GM23338 (cell line): ENCODE results near the gene SKA1. TPM values are rescaled to one million over a fixed set of nuclear protein-coding genes. Genes with fewer than 3 reads are reported as not detected.
A peak's percentile ranks its signal among the peaks of the same experiment; 100 is the strongest.
"Not testable (repeated sequence)": the region's sequence is repeated elsewhere in the genome, so short reads cannot be mapped to it uniquely, and the experiment has no call there.

Experiments
- ATAC-seq: fragments of 200-7000 bp; cut with Tn5 transposase; 3 replicates; pipeline ENCODE4 v1.9.1; 2020
- DNase-seq: peaks from one replicate; pipeline ENCODE4 v3.0.0-alpha.2; 2015; ENCODE audit warnings: low spot score
- H2AFZ ChIP-seq: fragments of 200-600 bp; sonication (generic); 2 replicates; pipeline ENCODE4 v1.8.0; 2016; ENCODE audit warnings: antibody characterized with exemption, mild to moderate bottlenecking, moderate library complexity
- H3F3A ChIP-seq: fragments of 200-600 bp; sonication (generic); replicated peaks from 2 replicates; pipeline ENCODE4 v1.8.0; 2017; ENCODE audit warnings: antibody characterized with exemption, mixed run types, low read depth
- H3K27ac ChIP-seq: fragments of 200-600 bp; sonication (generic); 2 replicates; pipeline ENCODE4 v1.6.1; 2016; ENCODE audit warnings: low read depth
- H3K27me3 ChIP-seq: fragments of 200-600 bp; sonication (generic); 2 replicates; pipeline ENCODE4 v1.8.0; 2016; ENCODE audit warnings: mild to moderate bottlenecking, mixed run types, moderate library complexity; ENCODE audit not compliant: insufficient read depth
- H3K36me3 ChIP-seq: fragments of 200-600 bp; sonication (generic); 2 replicates; pipeline ENCODE4 v1.8.0; 2016; ENCODE audit warnings: mild to moderate bottlenecking; ENCODE audit not compliant: insufficient read depth
- H3K4me1 ChIP-seq: fragments of 200-600 bp; sonication (generic); 2 replicates; pipeline ENCODE4 v1.8.0; 2016; ENCODE audit warnings: mild to moderate bottlenecking, moderate library complexity; ENCODE audit not compliant: insufficient read depth
- H3K4me2 ChIP-seq: fragments of 200-600 bp; sonication (generic); 2 replicates; pipeline ENCODE4 v1.7.1; 2017; ENCODE audit warnings: mixed run types
- H3K4me3 ChIP-seq: fragments of 200-600 bp; sonication (generic); 2 replicates; pipeline ENCODE4 v1.6.1; 2016; ENCODE audit warnings: mixed run types
- H3K79me2 ChIP-seq: fragments of 200-600 bp; sonication (generic); replicated peaks from 2 replicates; pipeline ENCODE4 v1.8.0; 2017; ENCODE audit warnings: mild to moderate bottlenecking; ENCODE audit not compliant: insufficient read depth
- H3K9me2 ChIP-seq: fragments of 200-600 bp; sonication (generic); 2 replicates; pipeline ENCODE4 v1.8.0; 2017; ENCODE audit not compliant: insufficient read depth
- H4K20me1 ChIP-seq: fragments of 200-600 bp; sonication (generic); replicated peaks from 2 replicates; pipeline ENCODE4 v1.8.0; 2017; ENCODE audit warnings: mild to moderate bottlenecking; ENCODE audit not compliant: insufficient read depth
- H3K27ac Mint-ChIP-seq: 2 replicates; pipeline ENCODE4 v1.8.0; 2020; ENCODE audit warnings: inconsistent platforms, mild to moderate bottlenecking, moderate library complexity, mixed read lengths
- H3K27me3 Mint-ChIP-seq: 3 replicates; pipeline ENCODE4 v1.8.0; 2022; ENCODE audit warnings: low read depth, mild to moderate bottlenecking, moderate library complexity, mixed read lengths, inconsistent platforms; ENCODE audit not compliant: insufficient read depth, poor library complexity
- H3K36me3 Mint-ChIP-seq: 3 replicates; pipeline ENCODE4 v1.8.0; 2021; ENCODE audit warnings: low read depth, mild to moderate bottlenecking, inconsistent platforms, moderate library complexity, mixed read lengths
- H3K4me1 Mint-ChIP-seq: 3 replicates; pipeline ENCODE4 v1.8.0; 2020; ENCODE audit warnings: mild to moderate bottlenecking, inconsistent platforms, mixed read lengths
- H3K4me3 Mint-ChIP-seq: 3 replicates; pipeline ENCODE4 v1.8.0; 2021; ENCODE audit warnings: moderate library complexity, mild to moderate bottlenecking, inconsistent platforms, mixed read lengths
- H3K9me3 Mint-ChIP-seq: 3 replicates; pipeline ENCODE4 v1.8.0; 2020; ENCODE audit warnings: moderate library complexity, mild to moderate bottlenecking, inconsistent platforms, mixed read lengths
- CREB1 ChIP-seq: fragments of 250-450 bp; sonication (Bioruptor Pico); IDR thresholded peaks from 2 replicates; pipeline ENCODE4 v1.5.0; 2020; ENCODE audit warnings: low read depth, mild to moderate bottlenecking, moderate library complexity
- EZH2 ChIP-seq: fragments of 200-600 bp; sonication (generic); IDR thresholded peaks from one replicate; pipeline ENCODE4 v1.8.0; 2017; ENCODE audit warnings: antibody characterized with exemption, mild to moderate bottlenecking, low read depth; ENCODE audit not compliant: unreplicated experiment
- EZH2phosphoT487 ChIP-seq: fragments of 200-600 bp; sonication (generic); IDR thresholded peaks from one replicate; pipeline ENCODE4 v1.8.1; 2018; ENCODE audit warnings: antibody characterized with exemption; ENCODE audit not compliant: unreplicated experiment
- JUNB ChIP-seq: IDR thresholded peaks from one replicate; pipeline ENCODE4 v1.6.1; 2016; ENCODE audit warnings: antibody characterized with exemption; ENCODE audit not compliant: unreplicated experiment
- NANOG ChIP-seq: IDR thresholded peaks from 2 replicates; pipeline ENCODE4 v1.6.1; 2016; ENCODE audit warnings: antibody characterized with exemption, borderline replicate concordance
- POLR2AphosphoS5 ChIP-seq: IDR thresholded peaks from 2 replicates; pipeline ENCODE4 v1.6.1; 2016; ENCODE audit warnings: antibody characterized with exemption, low read depth
- STAT1 ChIP-seq: IDR thresholded peaks from one replicate; pipeline ENCODE4 v1.6.1; 2016; ENCODE audit warnings: antibody characterized with exemption; ENCODE audit not compliant: unreplicated experiment
- ZNF114 ChIP-seq: fragments of 250-450 bp; sonication (Bioruptor Pico); IDR thresholded peaks from 2 replicates; pipeline ENCODE4 v1.5.0; 2020; ENCODE audit warnings: mild to moderate bottlenecking, moderate library complexity
- ZNF331 ChIP-seq: fragments of 250-450 bp; sonication (Bioruptor Pico); IDR thresholded peaks from 2 replicates; pipeline ENCODE4 v1.5.0; 2020; ENCODE audit warnings: low read depth, mild to moderate bottlenecking, moderate library complexity
- polyA plus RNA-seq: library from polyadenylated mRNA; unstranded; fragments of >200 nt; fragmentation: Nextera tagmentation; extraction: Ambion mirVana; gene quantifications from 2 replicates; pipeline ENCODE4 v1.2.1, GENCODE V29; 2016
- total RNA-seq: library from RNA; depleted of rRNA; stranded (reverse); fragments of >200 nt; shearing (Covaris generic); gene quantifications from 2 replicates; pipeline ENCODE4 v1.2.3, GENCODE V29; 2014
- TF ChIP-seq, protein P1 (sequence below): IDR thresholded peaks from 2 replicates; pipeline ENCODE4 v1.6.1; 2016; ENCODE audit warnings: antibody characterized with exemption
- TF ChIP-seq, protein P2 (sequence below): fragments of 250-450 bp; sonication (Bioruptor Pico); IDR thresholded peaks from 2 replicates; pipeline ENCODE4 v1.5.0; 2020; ENCODE audit warnings: mild to moderate bottlenecking, moderate library complexity

Gene SKA1
- total and polyA plus RNA-seq, 2 experiments from 2014 or later = 14.2 to 25.1 TPM

DNA sequence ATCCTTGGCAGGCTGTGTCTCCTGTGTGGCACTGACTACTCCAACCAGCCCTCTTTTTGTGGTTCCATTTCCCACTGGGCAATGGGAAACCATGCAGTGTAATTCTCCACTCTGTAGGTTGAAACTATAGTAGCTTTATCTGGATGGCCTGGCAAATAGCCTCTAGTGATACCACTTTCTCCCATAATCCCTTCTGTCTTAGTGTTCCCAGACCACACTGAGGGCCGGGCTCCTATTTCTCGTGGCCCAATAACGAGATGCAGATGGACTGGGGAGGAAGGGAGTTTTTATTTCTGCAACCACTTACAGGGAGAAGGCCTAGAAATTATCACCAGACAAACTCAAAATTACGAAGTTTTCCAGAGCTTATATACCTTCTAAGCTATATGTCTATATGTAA lies 24.7 kb downstream of the SKA1 start (continued):
- TF ChIP-seq, protein P1, sequence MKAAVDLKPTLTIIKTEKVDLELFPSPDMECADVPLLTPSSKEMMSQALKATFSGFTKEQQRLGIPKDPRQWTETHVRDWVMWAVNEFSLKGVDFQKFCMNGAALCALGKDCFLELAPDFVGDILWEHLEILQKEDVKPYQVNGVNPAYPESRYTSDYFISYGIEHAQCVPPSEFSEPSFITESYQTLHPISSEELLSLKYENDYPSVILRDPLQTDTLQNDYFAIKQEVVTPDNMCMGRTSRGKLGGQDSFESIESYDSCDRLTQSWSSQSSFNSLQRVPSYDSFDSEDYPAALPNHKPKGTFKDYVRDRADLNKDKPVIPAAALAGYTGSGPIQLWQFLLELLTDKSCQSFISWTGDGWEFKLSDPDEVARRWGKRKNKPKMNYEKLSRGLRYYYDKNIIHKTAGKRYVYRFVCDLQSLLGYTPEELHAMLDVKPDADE = no peak
- no peak for TF ChIP-seq ZNF331 (CRISPR knock-in tag)
- no peak for TF ChIP-seq JUNB

DNA sequence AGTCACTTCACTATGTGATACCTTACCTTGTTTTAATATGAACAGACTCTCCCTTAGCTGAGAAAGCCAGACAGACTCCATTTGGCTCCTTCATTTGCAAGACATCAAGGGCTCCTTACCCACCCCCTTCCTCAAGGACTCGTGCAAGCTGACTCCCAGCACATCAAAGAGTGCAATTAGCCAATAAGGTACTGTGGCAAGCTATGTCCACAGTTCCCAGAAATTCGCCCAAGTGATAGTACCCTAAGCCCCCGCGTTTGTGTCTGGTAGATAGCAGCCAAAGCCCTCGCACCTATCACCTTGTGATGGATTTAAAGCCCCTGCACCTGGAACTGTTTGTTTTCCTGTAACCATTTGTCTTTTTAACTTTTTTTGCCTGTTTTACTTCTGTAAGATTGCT lies 25.6 kb downstream of the SKA1 start:
- H3K27me3 ChIP-seq, H3K9me2 ChIP-seq, H3K27ac ChIP-seq, H2AFZ ChIP-seq, H3K79me2 ChIP-seq, H3K36me3 ChIP-seq, H3K36me3 Mint-ChIP-seq, H3K27ac Mint-ChIP-seq, H3F3A ChIP-seq, H3K9me3 Mint-ChIP-seq, H4K20me1 ChIP-seq: not testable (repeated sequence)
- H3K4me1 Mint-ChIP-seq = peaks cover 71% of the 10 kb centered on the region
- H3K4me3 Mint-ChIP-seq = peak overlapping the region; percentile 36
- ATAC-seq (peak; percentile 12), DNase-seq (peak; percentile 60)
- Histone ChIP-seq H3K4me3 (peak overlapping the region; percentile 35; the same call in 1 of the 2 replicates), H3K4me1 (peaks cover 48% of the 10 kb centered on the region), H3K4me2 (peak overlapping the region; percentile 70)
- H3K27me3 Mint-ChIP-seq = peaks cover 21% of the 10 kb centered on the region

DNA sequence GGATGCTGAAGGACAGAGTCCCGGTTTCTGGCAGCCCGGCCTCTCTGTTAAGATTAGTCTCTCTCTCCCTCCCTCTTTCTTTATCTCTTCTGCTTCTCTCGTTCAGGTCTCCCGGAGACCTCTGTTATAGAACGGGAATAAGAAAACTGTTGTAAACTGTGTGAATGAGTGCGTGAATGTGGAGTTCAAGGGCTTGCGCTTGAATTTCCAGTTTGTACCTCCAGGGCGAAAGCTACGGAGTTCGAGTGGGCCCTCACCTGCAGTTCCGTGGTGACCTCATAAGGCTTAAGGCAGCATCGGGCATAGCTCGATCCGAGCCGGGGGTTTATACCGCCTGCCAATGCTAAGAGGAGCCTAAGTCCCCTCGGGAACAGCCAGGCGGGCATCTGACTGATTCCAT lies 26.4 kb downstream of the SKA1 start:
- peaks cover 78% of the 10 kb centered on the region for H3K4me1 Mint-ChIP-seq
- no peaks in the 10 kb centered on the region for H4K20me1 ChIP-seq
- H2AFZ ChIP-seq = no peak overlapping the region
- H3K36me3 Mint-ChIP-seq = no peaks in the 10 kb centered on the region
- H3K79me2 ChIP-seq = no peaks in the 10 kb centered on the region
- no peak overlapping the region for H3K27ac Mint-ChIP-seq
- peak overlapping the region; percentile 70 for H3K4me2 ChIP-seq
- no peaks in the 10 kb centered on the region for H3K27me3 ChIP-seq
- H3K36me3 ChIP-seq = no peaks in the 10 kb centered on the region
- TF ChIP-seq, protein P1 = no peak
- no peak for TF ChIP-seq ZNF331 (CRISPR knock-in tag)
- TF ChIP-seq JUNB = no peak
- no peak for TF ChIP-seq CREB1 (CRISPR knock-in tag)
- no peak for TF ChIP-seq STAT1
- no peak for TF ChIP-seq ZNF114 (CRISPR knock-in tag)
- no peak for TF ChIP-seq EZH2phosphoT487
- TF ChIP-seq POLR2AphosphoS5 = no peak
- no peak for TF ChIP-seq NANOG
- TF ChIP-seq, protein P2, sequence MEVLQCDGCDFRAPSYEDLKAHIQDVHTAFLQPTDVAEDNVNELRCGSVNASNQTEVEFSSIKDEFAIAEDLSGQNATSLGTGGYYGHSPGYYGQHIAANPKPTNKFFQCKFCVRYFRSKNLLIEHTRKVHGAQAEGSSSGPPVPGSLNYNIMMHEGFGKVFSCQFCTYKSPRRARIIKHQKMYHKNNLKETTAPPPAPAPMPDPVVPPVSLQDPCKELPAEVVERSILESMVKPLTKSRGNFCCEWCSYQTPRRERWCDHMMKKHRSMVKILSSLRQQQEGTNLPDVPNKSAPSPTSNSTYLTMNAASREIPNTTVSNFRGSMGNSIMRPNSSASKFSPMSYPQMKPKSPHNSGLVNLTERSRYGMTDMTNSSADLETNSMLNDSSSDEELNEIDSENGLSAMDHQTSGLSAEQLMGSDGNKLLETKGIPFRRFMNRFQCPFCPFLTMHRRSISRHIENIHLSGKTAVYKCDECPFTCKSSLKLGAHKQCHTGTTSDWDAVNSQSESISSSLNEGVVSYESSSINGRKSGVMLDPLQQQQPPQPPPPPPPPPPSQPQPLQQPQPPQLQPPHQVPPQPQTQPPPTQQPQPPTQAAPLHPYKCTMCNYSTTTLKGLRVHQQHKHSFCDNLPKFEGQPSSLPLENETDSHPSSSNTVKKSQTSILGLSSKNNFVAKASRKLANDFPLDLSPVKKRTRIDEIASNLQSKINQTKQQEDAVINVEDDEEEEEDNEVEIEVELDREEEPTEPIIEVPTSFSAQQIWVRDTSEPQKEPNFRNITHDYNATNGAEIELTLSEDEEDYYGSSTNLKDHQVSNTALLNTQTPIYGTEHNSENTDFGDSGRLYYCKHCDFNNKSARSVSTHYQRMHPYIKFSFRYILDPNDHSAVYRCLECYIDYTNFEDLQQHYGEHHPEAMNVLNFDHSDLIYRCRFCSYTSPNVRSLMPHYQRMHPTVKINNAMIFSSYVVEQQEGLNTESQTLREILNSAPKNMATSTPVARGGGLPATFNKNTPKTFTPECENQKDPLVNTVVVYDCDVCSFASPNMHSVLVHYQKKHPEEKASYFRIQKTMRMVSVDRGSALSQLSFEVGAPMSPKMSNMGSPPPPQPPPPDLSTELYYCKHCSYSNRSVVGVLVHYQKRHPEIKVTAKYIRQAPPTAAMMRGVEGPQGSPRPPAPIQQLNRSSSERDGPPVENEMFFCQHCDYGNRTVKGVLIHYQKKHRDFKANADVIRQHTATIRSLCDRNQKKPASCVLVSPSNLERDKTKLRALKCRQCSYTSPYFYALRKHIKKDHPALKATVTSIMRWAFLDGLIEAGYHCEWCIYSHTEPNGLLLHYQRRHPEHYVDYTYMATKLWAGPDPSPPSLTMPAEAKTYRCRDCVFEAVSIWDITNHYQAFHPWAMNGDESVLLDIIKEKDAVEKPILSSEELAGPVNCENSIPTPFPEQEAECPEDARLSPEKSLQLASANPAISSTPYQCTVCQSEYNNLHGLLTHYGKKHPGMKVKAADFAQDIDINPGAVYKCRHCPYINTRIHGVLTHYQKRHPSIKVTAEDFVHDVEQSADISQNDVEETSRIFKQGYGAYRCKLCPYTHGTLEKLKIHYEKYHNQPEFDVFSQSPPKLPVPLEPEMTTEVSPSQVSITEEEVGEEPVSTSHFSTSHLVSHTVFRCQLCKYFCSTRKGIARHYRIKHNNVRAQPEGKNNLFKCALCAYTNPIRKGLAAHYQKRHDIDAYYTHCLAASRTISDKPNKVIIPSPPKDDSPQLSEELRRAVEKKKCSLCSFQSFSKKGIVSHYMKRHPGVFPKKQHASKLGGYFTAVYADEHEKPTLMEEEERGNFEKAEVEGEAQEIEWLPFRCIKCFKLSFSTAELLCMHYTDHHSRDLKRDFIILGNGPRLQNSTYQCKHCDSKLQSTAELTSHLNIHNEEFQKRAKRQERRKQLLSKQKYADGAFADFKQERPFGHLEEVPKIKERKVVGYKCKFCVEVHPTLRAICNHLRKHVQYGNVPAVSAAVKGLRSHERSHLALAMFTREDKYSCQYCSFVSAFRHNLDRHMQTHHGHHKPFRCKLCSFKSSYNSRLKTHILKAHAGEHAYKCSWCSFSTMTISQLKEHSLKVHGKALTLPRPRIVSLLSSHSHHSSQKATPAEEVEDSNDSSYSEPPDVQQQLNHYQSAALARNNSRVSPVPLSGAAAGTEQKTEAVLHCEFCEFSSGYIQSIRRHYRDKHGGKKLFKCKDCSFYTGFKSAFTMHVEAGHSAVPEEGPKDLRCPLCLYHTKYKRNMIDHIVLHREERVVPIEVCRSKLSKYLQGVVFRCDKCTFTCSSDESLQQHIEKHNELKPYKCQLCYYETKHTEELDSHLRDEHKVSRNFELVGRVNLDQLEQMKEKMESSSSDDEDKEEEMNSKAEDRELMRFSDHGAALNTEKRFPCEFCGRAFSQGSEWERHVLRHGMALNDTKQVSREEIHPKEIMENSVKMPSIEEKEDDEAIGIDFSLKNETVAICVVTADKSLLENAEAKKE (CRISPR knock-in tag) = no peak
- TF ChIP-seq EZH2 = no peak
- H3K4me3 Mint-ChIP-seq = peak overlapping the region; percentile 23; the same call in 1 of the 3 replicates
- peaks cover 53% of the 10 kb centered on the region for H3K4me1 ChIP-seq
- no peaks in the 10 kb centered on the region for H3K9me2 ChIP-seq
- H3K27me3 Mint-ChIP-seq = peaks cover 21% of the 10 kb centered on the region
- no peak overlapping the region for H3K27ac ChIP-seq
- ATAC-seq (peak; percentile 11; the same call in 2 of the 3 replicates), DNase-seq (no peak)
- H3K9me3 Mint-ChIP-seq = no peaks in the 10 kb centered on the region
- peaks cover 5% of the 10 kb centered on the region; the same call in 1 of the 2 replicates for H3F3A ChIP-seq
- H3K4me3 ChIP-seq = no peak overlapping the region
